PFSK-1 (cell line): ENCODE data around the gene BTLA.

Source experiments
- FOXP2 ChIP-seq: optimal IDR thresholded peaks from 2 replicates; pipeline ENCODE3; 2011; ENCODE audit warnings: borderline replicate concordance, control low read depth, inconsistent platforms; ENCODE audit not compliant: insufficient read depth; ENCODE audit errors: extremely low read length, extremely low read depth
- POLR2AphosphoS5 ChIP-seq: IDR thresholded peaks from 2 replicates; pipeline ENCODE4 v1.6.1; 2012; ENCODE audit warnings: low read depth, mild to moderate bottlenecking, control low read depth, low read length, moderate library complexity
- REST ChIP-seq, 2 experiments: IDR thresholded peaks; 2 replicates each; pipeline versions ENCODE4 v1.6.1 to v1.8.0; 2011 to 2012; ENCODE audit warnings: low read depth in 2 of 2, low read length in 2 of 2, control low read depth in 1 of 2, inconsistent platforms in 1 of 2, mild to moderate bottlenecking in 1 of 2, moderate library complexity in 1 of 2; ENCODE audit not compliant: insufficient read depth in 1 of 2
- SIN3A ChIP-seq: IDR thresholded peaks from 2 replicates; pipeline ENCODE4 v1.6.1; 2012; ENCODE audit warnings: mild to moderate bottlenecking, low read length, moderate library complexity, borderline replicate concordance; ENCODE audit not compliant: insufficient read depth
- TAF1 ChIP-seq: IDR thresholded peaks from 2 replicates; pipeline ENCODE4 v1.6.1; 2012; ENCODE audit warnings: low read length, control low read depth, borderline replicate concordance; ENCODE audit not compliant: insufficient read depth

- TF ChIP-seq FOXP2, result no peak
- TF ChIP-seq SIN3A, result no peak
- no peak for TF ChIP-seq POLR2AphosphoS5
- no peak for TF ChIP-seq REST (IDR thresholded peaks at IDR 0.05; ENCODE audit: insufficient read depth in 1 of 2, low read depth in 2 of 2, low read length in 2 of 2)
- TF ChIP-seq TAF1, result no peak
Observed at GRCh38 chr3:112504123-112504522, 4.9 kb upstream of the BTLA start.
